ENCODE data around the gene NFKBIZ.

GRCh38 chr3:101897013-101897412 lies 47.7 kb downstream of the NFKBIZ start:
- no peak for TF ChIP-seq CTCF (conservative IDR thresholded peaks at IDR 0.05; ENCODE audit: low read length)
- no peak for TF ChIP-seq EZH2phosphoT487 (IDR thresholded peaks at IDR 0.05; ENCODE audit: borderline replicate concordance, low read depth, low read length)
